HG02840 (cell line): Measurements from ENCODE around the gene PXMP4.

ENCODE experiments used
- ATAC-seq: cut with Tn5 transposase; IDR thresholded peaks from one replicate; pipeline ENCODE4 v1.9.1; 2021; ENCODE audit warnings: mild to moderate bottlenecking, moderate library complexity, moderate number of reproducible peaks; ENCODE audit not compliant: unreplicated experiment, low FRiP score

Gene PXMP4

DNA sequence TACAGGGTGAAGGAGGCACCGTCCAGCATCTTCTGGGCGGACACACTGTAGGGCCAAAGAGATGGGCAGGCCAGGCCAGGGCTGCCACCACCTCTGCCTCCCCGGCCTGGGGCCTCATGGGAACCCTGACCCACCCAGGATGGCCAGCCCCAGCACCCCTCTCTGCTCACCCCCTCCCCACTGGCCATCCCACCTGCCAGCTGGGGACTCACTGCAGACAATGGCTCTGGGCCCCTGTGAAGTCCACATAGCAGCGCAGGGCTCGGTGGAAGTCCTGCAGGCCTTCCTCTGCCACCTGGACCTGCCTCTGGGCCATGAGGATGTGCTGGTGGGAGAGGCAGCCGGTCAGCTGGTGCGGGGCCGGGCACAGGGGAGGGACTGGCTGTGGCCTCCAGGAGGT is 61.6 kb downstream of the PXMP4 start:
- no peak for ATAC-seq

DNA sequence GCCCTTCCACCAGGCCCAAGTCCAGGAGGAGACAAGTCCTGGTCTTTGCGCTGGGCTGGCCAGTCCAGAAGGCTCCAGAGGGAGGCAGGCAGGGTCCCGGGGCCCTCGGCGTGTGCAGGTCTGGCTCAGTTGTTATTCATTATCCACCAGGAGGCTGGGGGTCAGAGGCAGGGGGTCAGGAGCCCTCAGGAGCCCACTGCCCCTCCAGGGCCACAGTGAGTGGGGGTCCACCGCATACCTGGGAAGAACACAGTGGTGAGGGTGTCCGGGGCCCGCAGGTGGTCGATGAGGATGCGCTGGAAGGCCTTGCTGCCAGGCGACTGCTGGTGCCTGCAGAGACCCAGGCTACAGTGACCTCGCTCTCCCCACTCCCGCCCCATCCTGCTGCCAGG is 62.4 kb downstream of the PXMP4 start:
- no peak for ATAC-seq

DNA sequence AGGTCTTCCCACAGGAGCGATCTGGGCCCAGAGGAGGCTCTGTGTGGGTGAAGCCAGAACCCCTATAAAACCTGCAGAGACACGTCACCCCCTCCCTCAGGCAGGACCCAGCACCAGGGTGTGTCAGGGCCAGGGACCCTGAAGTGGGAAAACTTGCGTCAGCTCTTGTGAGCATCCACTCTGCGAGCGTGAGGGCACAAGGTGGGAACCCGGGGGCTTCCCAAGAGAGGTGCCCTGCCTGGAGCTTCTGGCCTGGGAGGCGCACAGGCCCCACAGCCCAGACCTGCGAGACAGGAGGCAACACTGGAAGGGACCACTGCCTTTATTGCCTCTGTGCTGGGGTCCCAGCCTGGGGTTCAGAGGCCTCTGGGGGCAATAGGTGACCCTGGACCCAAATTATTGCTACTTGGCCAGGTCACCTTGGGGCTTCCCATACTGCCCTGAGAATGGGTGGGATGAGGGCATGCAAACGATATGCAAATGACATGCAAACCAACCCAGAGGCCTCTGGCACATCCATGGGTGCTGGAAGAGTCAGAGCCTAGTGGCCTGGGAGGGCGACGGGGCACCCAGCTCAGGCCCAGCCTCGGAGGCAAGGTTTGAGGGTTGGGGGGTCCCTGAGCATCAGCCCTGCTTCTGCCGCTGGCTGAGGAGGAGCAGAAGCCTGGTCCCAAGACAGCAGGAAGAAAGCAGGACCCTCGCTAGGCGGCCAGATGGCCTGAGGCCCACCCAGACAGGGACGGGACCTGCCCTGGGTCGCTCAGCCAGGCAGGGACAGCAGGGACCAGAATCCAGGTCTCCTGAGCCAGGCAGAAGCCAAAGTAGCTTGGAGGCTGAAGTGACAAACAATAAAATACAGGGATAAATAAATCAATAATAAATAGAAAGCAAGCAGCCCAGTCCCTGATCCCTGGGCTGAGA is 63.1 kb downstream of the PXMP4 start:
- no peak for ATAC-seq

DNA sequence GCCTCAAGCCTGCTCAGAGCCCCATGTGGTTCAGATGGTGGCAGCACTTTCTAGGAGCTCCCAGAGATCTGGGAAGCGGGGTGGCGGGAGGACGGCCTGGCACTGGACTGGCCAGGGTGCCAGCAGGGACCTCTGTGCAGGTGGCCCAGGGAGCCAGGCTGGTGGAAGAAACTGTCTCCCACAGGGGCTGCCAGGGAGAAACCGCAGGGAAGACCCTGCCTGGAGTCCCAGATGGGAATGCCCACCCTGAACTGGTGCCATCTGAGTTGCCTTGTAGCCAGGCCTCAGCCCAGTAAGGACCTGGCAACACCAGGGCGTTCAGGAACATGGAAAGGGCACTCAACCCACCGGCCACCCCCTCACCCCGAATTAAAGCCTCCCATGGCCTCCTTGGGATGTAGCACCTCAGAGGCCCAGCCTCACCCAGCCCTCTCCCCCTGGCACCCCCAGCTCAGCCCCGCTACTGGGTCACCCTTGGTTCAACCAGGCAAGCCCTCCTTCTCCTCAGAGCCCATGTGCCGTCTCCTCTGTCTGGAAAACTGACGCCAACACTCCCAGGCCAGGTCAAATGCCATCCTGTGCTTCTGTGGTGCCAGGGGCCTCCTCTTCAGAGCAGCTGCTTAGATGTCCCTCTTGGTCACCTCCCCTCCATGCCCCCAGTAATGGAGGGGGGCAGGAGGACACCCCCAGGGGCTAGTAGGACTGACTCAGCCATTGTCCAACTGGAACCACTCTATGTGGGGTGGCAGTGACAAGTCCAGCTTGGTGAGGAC is 63.9 kb downstream of the PXMP4 start:
- ATAC-seq = no peak

DNA sequence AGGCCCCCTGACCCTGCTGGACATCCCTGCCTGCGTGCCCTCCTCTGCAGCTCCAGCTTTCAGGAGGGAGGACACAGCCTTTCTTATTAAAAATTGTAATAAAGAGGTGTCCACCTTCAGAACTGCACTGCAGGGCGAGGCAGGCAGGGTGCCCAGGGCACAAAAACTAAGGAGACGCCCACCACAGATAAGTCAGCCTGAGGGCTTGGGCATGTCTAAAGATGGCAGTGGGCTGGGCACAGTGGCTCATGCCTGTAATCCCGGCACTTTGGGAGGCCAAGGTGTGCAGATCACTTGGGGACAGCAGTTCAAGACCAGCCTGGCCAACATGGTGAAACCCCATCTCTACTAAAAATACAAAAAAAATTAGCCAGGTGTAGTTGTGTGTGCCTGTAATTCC is 64.9 kb downstream of the PXMP4 start:
- no peak for ATAC-seq

DNA sequence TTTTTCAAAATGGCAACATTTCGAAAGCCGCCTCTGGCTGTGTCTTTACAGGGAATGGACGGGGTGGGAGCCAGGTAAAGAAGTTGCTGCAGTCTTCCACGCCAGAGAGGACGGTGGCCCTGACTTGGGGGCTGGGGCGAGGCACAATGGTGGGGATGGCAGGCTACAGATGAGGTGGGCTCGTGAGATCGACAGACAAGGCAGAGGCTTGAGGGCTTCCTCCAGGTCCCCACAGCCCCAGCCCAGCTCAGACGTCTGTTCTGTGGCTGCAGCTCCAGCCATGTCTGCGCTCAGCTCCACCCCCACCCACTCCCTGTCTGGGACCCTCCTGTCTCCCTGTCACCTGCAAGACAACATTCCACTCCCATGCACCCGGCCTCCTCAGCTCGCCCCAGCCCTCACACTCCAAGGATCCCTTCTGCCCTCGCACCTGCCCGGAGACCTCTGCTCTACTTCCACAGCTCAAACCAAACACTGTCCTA is 65.4 kb downstream of the PXMP4 start:
- ATAC-seq = no peak

DNA sequence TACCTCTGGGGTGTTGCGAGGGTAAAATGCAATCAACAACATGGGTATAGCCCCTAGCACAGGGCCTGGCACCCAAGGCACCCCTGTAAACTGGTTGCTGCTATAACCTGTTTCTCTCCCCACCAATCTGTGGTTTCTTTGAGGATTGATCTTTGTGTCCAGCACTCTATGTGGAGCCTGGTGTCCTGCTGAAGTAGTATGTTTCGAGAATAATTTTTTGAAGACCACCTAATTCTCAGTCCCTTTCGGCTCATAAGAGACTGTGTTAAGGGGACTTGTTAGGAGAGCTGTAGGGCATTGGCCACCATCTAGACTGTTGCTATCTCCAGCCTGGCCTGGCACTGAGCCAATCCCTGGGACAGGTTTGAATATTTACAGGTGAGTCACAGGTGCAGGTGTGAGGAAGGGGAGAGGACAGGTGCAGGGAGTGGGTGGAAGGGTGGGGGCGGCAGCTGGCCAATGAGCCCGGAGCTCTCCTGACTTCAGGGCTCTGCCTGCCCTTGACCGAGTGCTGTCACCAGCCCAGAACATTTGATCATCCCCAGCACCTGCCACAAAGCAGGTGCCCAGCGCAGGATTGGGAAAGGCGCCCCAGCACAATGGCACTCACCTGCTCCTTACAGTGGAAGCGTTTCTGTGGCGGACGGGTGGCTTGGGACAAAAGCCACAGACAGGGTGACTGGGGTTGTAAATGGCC is 66.1 kb downstream of the PXMP4 start:
- ATAC-seq = no peak

DNA sequence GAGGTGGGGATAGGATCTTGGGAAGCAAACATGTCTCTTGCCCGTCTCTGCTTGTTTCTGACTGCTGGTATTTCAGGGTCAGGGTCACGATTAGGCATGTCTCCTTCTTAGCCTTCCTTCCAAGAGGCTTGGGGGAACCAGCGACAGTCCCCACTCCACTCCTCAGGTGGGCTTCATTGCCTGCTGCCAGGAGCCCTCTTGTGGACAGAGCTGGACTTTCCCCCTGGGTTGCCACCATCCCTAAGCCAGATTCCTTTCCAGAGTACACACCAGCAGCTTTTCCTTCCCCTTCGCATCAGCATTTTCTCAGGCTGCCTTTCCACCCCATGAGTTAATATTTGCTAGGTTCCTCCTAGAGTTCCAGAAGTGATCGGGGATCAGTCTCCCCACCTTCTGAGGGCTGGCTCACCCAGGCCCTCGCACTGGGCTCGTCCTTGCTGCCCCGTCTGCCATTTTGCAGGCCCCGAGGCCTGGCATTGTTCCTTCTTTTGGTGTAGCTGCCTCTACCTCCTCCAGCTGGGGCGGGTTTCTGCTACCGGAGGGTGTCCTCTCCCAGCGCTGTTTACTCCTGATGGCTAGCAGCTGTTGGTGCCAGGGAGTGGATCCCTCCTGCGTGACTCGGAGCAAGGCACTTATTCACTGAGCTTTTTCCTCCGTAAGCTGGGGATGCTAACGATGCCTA is 66.8 kb downstream of the PXMP4 start:
- no peak for ATAC-seq
